Ishikawa (cell line): Measurements from ENCODE around the gene IL17RC.

ENCODE experiments used
- CEBPB ChIP-seq: IDR thresholded peaks from 2 replicates; pipeline ENCODE4 v1.6.1; 2012
- EP300 ChIP-seq: IDR thresholded peaks from 2 replicates; pipeline ENCODE4 v1.6.1; 2012; ENCODE audit warnings: borderline replicate concordance
- FOXM1 ChIP-seq: IDR thresholded peaks from 2 replicates; pipeline ENCODE4 v1.6.1; 2012; ENCODE audit warnings: low read depth, borderline replicate concordance
- NFIC ChIP-seq: IDR thresholded peaks from 2 replicates; pipeline ENCODE4 v1.6.1; 2012
- RAD21 ChIP-seq: IDR thresholded peaks from 2 replicates; pipeline ENCODE4 v1.6.1; 2012; ENCODE audit warnings: low read depth
- TAF1 ChIP-seq: IDR thresholded peaks from 2 replicates; pipeline ENCODE4 v1.6.1; 2012; ENCODE audit warnings: low read depth, mild to moderate bottlenecking
- TCF12 ChIP-seq: IDR thresholded peaks from 2 replicates; pipeline ENCODE4 v1.6.1; 2012; ENCODE audit warnings: low read depth
- YY1 ChIP-seq: IDR thresholded peaks from 2 replicates; pipeline ENCODE4 v1.6.1; 2012; ENCODE audit warnings: low read depth
- ZBTB7A ChIP-seq: IDR thresholded peaks from 2 replicates; pipeline ENCODE4 v1.6.1; 2012; ENCODE audit warnings: low read depth
- TF ChIP-seq, protein P1 (sequence below): IDR thresholded peaks from 2 replicates; pipeline ENCODE4 v1.6.1; 2012

GRCh38 chr3:9870978-9871377 is 45.9 kb upstream of the IL17RC start:
- TF ChIP-seq RAD21 = no peak
- TF ChIP-seq YY1 = no peak
- TF ChIP-seq NFIC = no peak
- no peak for TF ChIP-seq TAF1
- TF ChIP-seq ZBTB7A = no peak
- no peak for TF ChIP-seq CEBPB
- TF ChIP-seq, protein P1, sequence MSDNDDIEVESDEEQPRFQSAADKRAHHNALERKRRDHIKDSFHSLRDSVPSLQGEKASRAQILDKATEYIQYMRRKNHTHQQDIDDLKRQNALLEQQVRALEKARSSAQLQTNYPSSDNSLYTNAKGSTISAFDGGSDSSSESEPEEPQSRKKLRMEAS = no peak
- no peak for TF ChIP-seq TCF12
- no peak for TF ChIP-seq FOXM1
- TF ChIP-seq EP300 = no peak
